HG03457 (cell line): ENCODE measurements around the gene SKP1.

Experiments used
- ATAC-seq: cut with Tn5 transposase; IDR thresholded peaks from one replicate; pipeline ENCODE4 v1.9.1; 2021; ENCODE audit warnings: moderate number of reproducible peaks; ENCODE audit not compliant: unreplicated experiment

Gene SKP1

DNA sequence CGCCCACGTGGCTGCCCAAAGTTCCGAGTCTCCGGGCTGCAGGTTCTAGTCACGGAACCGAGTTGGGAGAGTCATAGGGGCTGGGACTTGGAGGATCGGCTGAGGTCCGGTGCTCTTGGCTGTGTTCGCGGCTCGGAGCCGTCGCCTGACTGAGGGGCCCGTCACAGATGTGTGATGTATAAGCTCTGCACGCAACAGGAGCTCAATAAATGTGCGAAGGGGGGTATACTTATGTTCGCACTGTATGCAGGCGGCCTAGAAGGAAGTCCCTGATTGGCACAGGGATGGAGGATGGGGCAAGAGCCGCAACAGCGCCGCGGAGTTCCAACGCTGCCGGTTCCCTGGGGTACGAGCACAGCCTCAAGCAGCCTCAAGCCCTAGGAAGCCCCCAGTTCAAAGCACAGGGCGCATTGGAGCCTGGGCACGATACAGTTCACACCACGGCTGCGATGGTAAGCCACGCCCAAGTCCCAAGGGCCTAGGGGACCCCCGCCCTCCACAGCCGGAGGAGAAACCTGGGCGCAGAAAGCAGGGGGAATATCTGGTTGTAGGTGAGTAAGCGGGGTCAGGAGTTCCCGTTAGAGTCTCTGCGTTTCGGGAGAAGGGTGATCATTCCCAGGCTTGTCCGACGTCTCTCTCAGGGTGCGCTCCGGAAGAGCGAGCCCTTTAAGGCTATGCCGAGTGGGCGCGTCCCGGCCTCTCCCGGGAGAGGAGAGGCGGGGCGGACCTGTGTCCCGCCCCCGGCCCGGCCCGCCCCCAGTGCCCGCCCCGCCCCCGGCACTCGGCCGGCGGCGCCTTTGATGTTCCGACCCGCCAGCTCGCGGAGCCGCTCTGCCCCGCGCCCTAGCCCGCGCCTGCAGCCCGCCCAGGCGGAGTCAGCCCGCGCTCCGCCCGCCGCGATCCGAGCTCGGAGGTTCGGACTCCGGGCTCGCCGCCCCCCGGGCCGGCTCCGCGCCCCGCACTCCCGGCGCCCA lies 62.6 kb downstream of the SKP1 start, which contains the start of gene TCF7:
Gene TCF7, plus strand, starts transcription at position 780 of the 974 bp plus-strand sequence. CDS start 226 bp downstream, outside the sequence.
- peak; percentile 60 for ATAC-seq

- ATAC-seq: no peak
Observed at GRCh38 chr5:134113363-134113889, 63.3 kb downstream of the SKP1 start.

GRCh38 chr5:134112726-134113362 lies 63.9 kb downstream of the SKP1 start:
- no peak for ATAC-seq

- ATAC-seq: no peak
Observed at GRCh38 chr5:134111741-134112647, 64.8 kb downstream of the SKP1 start.

GRCh38 chr5:134110382-134110781 lies 66.4 kb downstream of the SKP1 start:
- no peak for ATAC-seq

DNA sequence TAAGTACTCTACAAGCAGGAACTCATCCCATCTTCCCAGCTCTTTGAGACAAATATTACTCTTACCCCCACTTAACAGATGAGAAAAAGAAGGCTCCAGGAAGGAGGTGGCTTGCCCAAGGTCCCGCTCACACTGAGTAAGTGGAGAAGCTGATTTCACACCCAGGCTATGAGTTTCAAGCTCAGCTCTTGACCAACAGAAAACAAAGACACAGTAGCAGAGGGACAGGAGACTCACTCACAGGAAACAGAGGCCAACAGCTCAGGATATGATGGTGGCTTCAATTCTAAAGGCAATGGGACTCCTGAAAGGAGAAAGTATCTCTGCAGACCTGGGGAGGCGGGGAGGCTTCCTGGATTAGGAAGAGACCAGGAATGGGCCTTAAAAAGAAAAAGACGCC lies 69.0 kb downstream of the SKP1 start:
- ATAC-seq: no peak

DNA sequence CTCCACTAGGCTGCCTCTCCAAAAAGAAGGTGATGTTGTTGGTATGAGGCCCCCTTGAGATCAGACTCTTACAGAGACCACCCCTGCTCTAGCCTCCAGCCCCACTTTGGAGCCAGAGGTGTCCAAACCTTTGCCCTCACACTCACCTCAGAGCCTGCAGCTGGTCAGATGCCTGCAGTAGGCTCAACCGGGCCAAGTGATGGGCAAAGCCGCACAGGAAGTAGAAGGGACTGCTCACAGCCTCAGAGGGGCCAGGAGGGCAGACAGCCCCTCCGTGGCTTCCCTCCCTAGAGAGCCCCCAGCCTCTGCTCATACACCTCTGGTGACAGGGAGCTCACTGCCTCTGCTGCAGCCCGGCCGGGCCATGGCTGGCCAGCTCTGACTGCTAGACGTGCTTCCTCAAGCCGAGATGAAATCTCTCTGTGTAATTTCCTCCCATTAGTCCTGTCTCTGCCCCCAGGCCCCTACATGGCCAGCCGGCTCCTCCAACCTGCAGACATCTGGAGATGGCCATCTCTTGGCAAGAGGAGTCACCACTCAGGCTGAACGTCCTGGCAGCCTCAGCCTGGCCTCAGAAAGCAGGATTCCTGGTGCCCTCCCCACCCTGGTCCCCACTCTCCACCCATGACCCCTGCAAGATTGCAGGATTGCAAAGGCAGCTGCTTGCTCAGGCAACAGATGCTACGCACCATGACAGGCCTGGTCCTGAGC lies 69.6 kb downstream of the SKP1 start:
- no peak for ATAC-seq

- no peak for ATAC-seq
Observed at GRCh38 chr5:134103998-134104654, 72.6 kb downstream of the SKP1 start.

GRCh38 chr5:134103397-134103796 lies 73.4 kb downstream of the SKP1 start:
- no peak for ATAC-seq

- no peak for ATAC-seq
Observed at GRCh38 chr5:134101686-134102439, 74.9 kb downstream of the SKP1 start.

DNA sequence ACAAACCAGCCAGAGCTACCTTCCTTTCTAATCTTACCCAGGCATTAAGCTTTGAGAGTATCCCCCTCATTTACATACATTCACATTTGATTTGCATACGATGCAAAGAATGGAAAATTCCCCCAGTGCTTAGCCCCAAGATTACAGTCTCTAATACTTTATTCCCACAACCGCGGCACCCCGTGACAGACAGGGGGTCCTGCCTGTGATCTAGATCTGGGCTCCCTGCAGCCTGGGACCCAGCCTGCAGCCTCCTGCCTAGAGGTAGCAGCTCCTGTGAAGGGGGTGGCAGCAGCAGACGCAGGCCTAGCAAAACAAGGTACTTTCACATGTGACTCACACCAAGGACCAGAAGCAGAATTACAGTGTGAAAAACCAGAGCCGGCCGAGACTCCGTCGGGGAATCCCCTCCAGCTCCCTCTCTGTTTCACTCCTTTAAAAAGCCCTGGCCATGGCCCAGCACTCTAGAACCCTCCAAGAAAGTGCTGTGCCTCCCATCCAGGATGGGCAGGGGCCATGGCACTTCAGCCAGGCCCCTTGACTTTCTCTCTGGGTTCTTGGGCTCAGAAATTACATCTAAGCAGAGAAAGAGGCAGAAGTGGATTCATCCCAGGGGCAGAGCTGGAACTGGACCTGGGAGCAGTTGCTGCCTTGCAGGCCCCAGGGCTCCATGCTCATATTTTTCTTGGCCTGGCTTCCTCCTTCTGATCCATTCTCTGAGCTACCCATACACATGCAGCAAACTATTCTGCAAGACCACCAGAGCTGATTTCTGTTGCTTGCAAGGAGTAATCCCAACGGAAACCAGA lies 76.3 kb downstream of the SKP1 start:
- ATAC-seq: peak; percentile 83

GRCh38 chr5:134099939-134100282 lies 76.8 kb downstream of the SKP1 start:
- no peak for ATAC-seq

GRCh38 chr5:134099288-134099872 lies 77.4 kb downstream of the SKP1 start:
- ATAC-seq: no peak
